CD4-positive, alpha-beta memory T cell (primary cell): ENCODE results near the gene CENPW. TPM values are rescaled to one million over a fixed set of nuclear protein-coding genes. Genes with fewer than 3 reads are reported as not detected.
A peak's percentile ranks its signal among the peaks of the same experiment; 100 is the strongest.

Source experiments
- CTCF ChIA-PET: fragments of 350-600 bp; sonication (Branson Sonifier 250); formaldehyde crosslinking; loops from one replicate; lab custom pipeline; 2021; ENCODE audit warnings: inconsistent platforms; ENCODE audit not compliant: partially characterized antibody; lab: Charles Lee
- POLR2A ChIA-PET: fragments of 350-600 bp; sonication (Branson Sonifier 250); formaldehyde crosslinking; loops from one replicate; lab custom pipeline; 2021; ENCODE audit not compliant: partially characterized antibody; lab: Charles Lee
- DNase-seq, 5 donors: peaks; one replicate each; pipeline versions ENCODE4 v3.0.0 to v3.0.0-alpha.2; 2020 to 2022; ENCODE audit warnings: mixed read lengths in 1 of 5
- H3K27ac ChIP-seq: one replicate; pipeline ENCODE4 v1.7.0; 2013; ENCODE audit warnings: low read depth, low read length
- H3K27me3 ChIP-seq: 2 replicates; pipeline ENCODE4 v1.7.0; 2013; ENCODE audit warnings: mild to moderate bottlenecking, low read length, moderate library complexity; ENCODE audit not compliant: insufficient read depth
- H3K36me3 ChIP-seq: 2 replicates; pipeline ENCODE4 v1.7.0; 2013; ENCODE audit warnings: mild to moderate bottlenecking, low read length, moderate library complexity; ENCODE audit not compliant: insufficient read depth
- H3K4me1 ChIP-seq: 2 replicates; pipeline ENCODE4 v1.7.0; 2013; ENCODE audit warnings: mild to moderate bottlenecking, low read length, moderate library complexity; ENCODE audit not compliant: insufficient read depth
- H3K4me3 ChIP-seq, 2 donors: one replicate each; pipeline ENCODE4 v1.7.0; 2013; ENCODE audit warnings: low read length in 2 of 2, mild to moderate bottlenecking in 1 of 2
- H3K9me3 ChIP-seq, 2 donors: one replicate each; pipeline ENCODE4 v1.7.0; 2013; ENCODE audit warnings: low read length in 2 of 2, control low read depth in 1 of 2; ENCODE audit not compliant: control insufficient read depth in 1 of 2
- H3K27ac Mint-ChIP-seq, 7 donors: one replicate each; pipeline ENCODE4 v1.8.0; 2020 to 2021; ENCODE audit warnings: mixed read lengths in 7 of 7, mild to moderate bottlenecking in 6 of 7, inconsistent platforms in 3 of 7, moderate library complexity in 3 of 7
- H3K27me3 Mint-ChIP-seq, 2 donors: one replicate each; pipeline ENCODE4 v1.8.0; 2020 to 2021; ENCODE audit warnings: mixed read lengths in 2 of 2
- H3K36me3 Mint-ChIP-seq, 2 donors: one replicate each; pipeline ENCODE4 v1.8.0; 2020 to 2021; ENCODE audit warnings: mixed read lengths in 2 of 2, inconsistent platforms in 1 of 2, mild to moderate bottlenecking in 1 of 2
- H3K4me1 Mint-ChIP-seq, 4 donors: one replicate each; pipeline ENCODE4 v1.8.0; 2020 to 2021; ENCODE audit warnings: mixed read lengths in 4 of 4, mild to moderate bottlenecking in 1 of 4
- H3K4me3 Mint-ChIP-seq, 8 donors: one replicate each; pipeline ENCODE4 v1.8.0; 2020 to 2021; ENCODE audit warnings: mixed read lengths in 8 of 8, mild to moderate bottlenecking in 7 of 8, moderate library complexity in 6 of 8, inconsistent platforms in 3 of 8
- H3K9me3 Mint-ChIP-seq, 8 donors: one replicate each; pipeline ENCODE4 v1.8.0; 2020 to 2021; ENCODE audit warnings: mixed read lengths in 8 of 8, mild to moderate bottlenecking in 5 of 8, inconsistent platforms in 3 of 8, moderate library complexity in 1 of 8
- intact Hi-C: fragments of 100-400 bp; cut with micrococcal nuclease; formaldehyde crosslinking; loops from one replicate; pipeline ENCODE4 v1.15.1; 2023
- polyA plus RNA-seq, 2 donors: library from polyadenylated mRNA; unstranded; fragments of 300-500 nt; fragmentation: Illumina TruSeq; gene quantifications; one replicate each; pipeline ENCODE4 v1.2.3, GENCODE V29; 2021
- total RNA-seq, 2 experiments: library from RNA; stranded (reverse); gene quantifications; one replicate each; pipeline ENCODE4 v1.2.3, GENCODE V29; 2021

CENPW gene
- total and polyA plus RNA-seq, 4 experiments from 2014 or later, result 1.4 to 2.9 (median 1.6) TPM

GRCh38 chr6:126344181-126344580 is 4.3 kb downstream of the CENPW start:
- H3K27ac Mint-ChIP-seq, result no peak overlapping the region
- no peaks in the 10 kb centered on the region for H3K27me3 Mint-ChIP-seq
- H3K4me3 Mint-ChIP-seq, result no peak overlapping the region
- H3K4me1 Mint-ChIP-seq, result peaks cover 0 to 11% (median 3%) of the 10 kb centered on the region in 4 donors
- H3K9me3 Mint-ChIP-seq, result no peaks in the 10 kb centered on the region
- Histone ChIP-seq H3K36me3 (no peaks in the 10 kb centered on the region), H3K9me3 (no peaks in the 10 kb centered on the region), H3K27me3 (no peaks in the 10 kb centered on the region), H3K4me1 (peaks cover 9% of the 10 kb centered on the region), H3K4me3 (no peak overlapping the region), H3K27ac (no peak overlapping the region)
- ChIA-PET CTCF (no interaction called here), POLR2A (no interaction called here)
- no peak for DNase-seq
- intact Hi-C loops, result no loop called here
- H3K36me3 Mint-ChIP-seq, result peaks cover 0 to 3% of the 10 kb centered on the region in 2 donors

- H3K4me3 ChIP-seq, result no peak overlapping the region
- intact Hi-C loops, result no loop called here
- H3K27ac ChIP-seq, result no peak overlapping the region
- Mint-ChIP-seq H3K27me3 (no peaks in the 10 kb centered on the region), H3K9me3 (peaks cover 0 to 8% (median 3%) of the 10 kb centered on the region in 8 donors), H3K4me1 (no peaks in the 10 kb centered on the region), H3K27ac (peak overlapping the region in 1 of 7 donors; percentile 5), H3K4me3 (no peak overlapping the region), H3K36me3 (no peaks in the 10 kb centered on the region)
- H3K27me3 ChIP-seq, result no peaks in the 10 kb centered on the region
- no peaks in the 10 kb centered on the region for H3K9me3 ChIP-seq
- no peaks in the 10 kb centered on the region for H3K36me3 ChIP-seq
- CTCF ChIA-PET, result interaction anchor here (1.0 kb wide), 1 partner anchor 10 kb away, joined by 4 read pairs; no protein-coding TSS in a partner anchor
- POLR2A ChIA-PET, result no interaction called here
- DNase-seq, result no peak
- H3K4me1 ChIP-seq, result no peaks in the 10 kb centered on the region
Observed at GRCh38 chr6:126351960-126352359, 12.0 kb downstream of the CENPW start.

GRCh38 chr6:126352514-126352913 is 12.6 kb downstream of the CENPW start:
- intact Hi-C loops, result no loop called here
- Histone ChIP-seq H3K36me3 (no peaks in the 10 kb centered on the region), H3K27me3 (no peaks in the 10 kb centered on the region), H3K4me1 (no peaks in the 10 kb centered on the region), H3K9me3 (no peaks in the 10 kb centered on the region), H3K27ac (no peak overlapping the region), H3K4me3 (no peak overlapping the region)
- Mint-ChIP-seq H3K4me1 (no peaks in the 10 kb centered on the region), H3K36me3 (no peaks in the 10 kb centered on the region), H3K27ac (no peak overlapping the region), H3K27me3 (no peaks in the 10 kb centered on the region), H3K4me3 (no peak overlapping the region), H3K9me3 (peaks cover 2 to 12% (median 4%) of the 10 kb centered on the region in 8 donors)
- DNase-seq, result no peak
- POLR2A ChIA-PET, result no interaction called here
- CTCF ChIA-PET, result no interaction called here

- intact Hi-C loops, result no loop called here
- ChIA-PET POLR2A (no interaction called here), CTCF (no interaction called here)
- no peak for DNase-seq
- Mint-ChIP-seq H3K36me3 (peaks cover 7 to 26% of the 10 kb centered on the region in 2 donors), H3K27me3 (no peaks in the 10 kb centered on the region), H3K9me3 (peaks cover 4 to 49% (median 38%) of the 10 kb centered on the region in 8 donors), H3K4me3 (no peak overlapping the region), H3K4me1 (no peaks in the 10 kb centered on the region), H3K27ac (no peak overlapping the region)
- H3K27me3 ChIP-seq, result no peaks in the 10 kb centered on the region
- H3K4me1 ChIP-seq, result no peaks in the 10 kb centered on the region
- H3K36me3 ChIP-seq, result no peaks in the 10 kb centered on the region
- no peak overlapping the region for H3K27ac ChIP-seq
- H3K9me3 ChIP-seq, result no peaks in the 10 kb centered on the region
- no peak overlapping the region for H3K4me3 ChIP-seq
Observed at GRCh38 chr6:126356526-126356925, 16.6 kb downstream of the CENPW start.

DNA sequence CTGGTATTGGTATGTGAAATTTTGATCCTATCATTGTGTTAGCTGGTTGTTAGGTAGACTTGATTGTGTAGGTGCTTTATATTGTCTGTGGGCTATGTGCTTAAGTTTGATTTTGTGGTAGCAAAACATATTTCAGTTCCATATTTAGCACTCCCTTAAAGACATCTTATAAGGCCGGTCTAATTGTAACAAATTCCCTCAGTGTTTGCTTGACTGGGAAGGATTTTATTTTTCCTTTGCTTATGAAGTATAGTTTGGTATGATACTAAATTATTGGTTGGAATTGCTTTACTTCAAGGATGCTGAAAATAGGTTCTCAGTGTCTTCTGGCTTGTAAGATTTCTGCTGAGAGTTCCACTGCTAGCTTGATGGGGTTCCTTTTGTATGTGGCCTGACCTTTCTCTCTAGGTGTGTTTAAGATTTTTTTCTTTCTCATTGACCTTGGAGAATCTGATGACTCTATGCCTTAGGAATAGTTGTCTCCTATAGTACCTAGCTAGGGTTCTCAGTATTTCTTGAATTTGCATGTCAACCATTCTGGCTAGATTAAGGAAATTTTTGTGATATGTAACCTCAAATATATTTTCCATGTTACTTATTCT is 20.1 kb downstream of the CENPW start:
- H3K9me3 Mint-ChIP-seq, result peaks cover 7 to 52% (median 43%) of the 10 kb centered on the region in 8 donors

DNA sequence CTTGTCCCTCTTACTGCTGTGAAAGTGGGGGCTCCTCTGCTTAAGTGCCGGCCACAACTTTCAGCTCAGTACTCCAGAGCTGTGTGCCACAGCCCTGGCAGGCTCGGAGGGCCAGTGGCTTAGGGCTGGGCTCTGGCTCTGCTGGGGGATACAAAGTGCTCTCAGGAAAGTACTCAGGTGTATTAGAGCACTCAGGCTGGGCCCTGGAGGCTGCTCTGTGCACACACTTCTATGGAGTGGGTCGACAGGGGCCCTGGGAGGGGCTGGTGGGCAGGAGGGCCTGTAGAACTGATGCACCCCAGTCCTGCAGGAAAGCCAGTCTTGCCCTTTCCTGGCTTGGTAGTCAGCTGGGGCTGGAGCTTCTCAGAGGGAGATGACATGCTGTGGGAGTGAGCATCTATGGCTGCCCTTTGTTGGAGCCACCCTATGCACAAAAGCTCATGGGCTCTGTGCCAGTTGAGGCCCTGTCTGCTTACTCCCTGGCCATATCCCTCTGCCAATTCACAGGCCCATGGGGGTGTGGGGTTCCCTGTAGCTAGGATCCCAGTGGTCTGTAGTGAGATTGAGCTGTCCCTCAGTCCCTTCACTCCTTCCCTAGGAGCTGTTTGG is 22.0 kb downstream of the CENPW start:
- no peak for DNase-seq
- no peak overlapping the region for H3K27ac ChIP-seq
- no peaks in the 10 kb centered on the region for H3K4me1 Mint-ChIP-seq
- H3K9me3 Mint-ChIP-seq, result peaks cover 7 to 48% (median 37%) of the 10 kb centered on the region in 8 donors
- intact Hi-C loops, result no loop called here
- ChIA-PET POLR2A (interaction anchor here (0.5 kb wide), 1 partner anchor 19 kb away, joined by 3 read pairs; no protein-coding TSS in a partner anchor), CTCF (no interaction called here)
- no peak overlapping the region for H3K27ac Mint-ChIP-seq
- H3K27me3 ChIP-seq, result no peaks in the 10 kb centered on the region
- no peaks in the 10 kb centered on the region for H3K4me1 ChIP-seq
- H3K36me3 ChIP-seq, result no peaks in the 10 kb centered on the region
- H3K4me3 ChIP-seq, result no peak overlapping the region
- H3K27me3 Mint-ChIP-seq, result peaks cover 0 to 1% of the 10 kb centered on the region in 2 donors
- H3K36me3 Mint-ChIP-seq, result peaks cover 7 to 26% of the 10 kb centered on the region in 2 donors
- no peak overlapping the region for H3K4me3 Mint-ChIP-seq
- H3K9me3 ChIP-seq, result no peaks in the 10 kb centered on the region

More for the DNA sequence above, 20.1 kb downstream of the CENPW start:
- POLR2A ChIA-PET, result no interaction called here
- no peak overlapping the region for H3K27ac Mint-ChIP-seq
- Histone ChIP-seq H3K27ac (no peak overlapping the region), H3K4me3 (no peak overlapping the region), H3K4me1 (no peaks in the 10 kb centered on the region), H3K27me3 (no peaks in the 10 kb centered on the region), H3K36me3 (no peaks in the 10 kb centered on the region), H3K9me3 (no peaks in the 10 kb centered on the region)
- intact Hi-C loops, result no loop called here
- CTCF ChIA-PET, result no interaction called here
- DNase-seq, result no peak
- no peak overlapping the region for H3K4me3 Mint-ChIP-seq
- no peaks in the 10 kb centered on the region for H3K4me1 Mint-ChIP-seq
- H3K27me3 Mint-ChIP-seq, result peaks cover 0 to 1% of the 10 kb centered on the region in 2 donors
- peaks cover 7 to 26% of the 10 kb centered on the region in 2 donors for H3K36me3 Mint-ChIP-seq

DNA sequence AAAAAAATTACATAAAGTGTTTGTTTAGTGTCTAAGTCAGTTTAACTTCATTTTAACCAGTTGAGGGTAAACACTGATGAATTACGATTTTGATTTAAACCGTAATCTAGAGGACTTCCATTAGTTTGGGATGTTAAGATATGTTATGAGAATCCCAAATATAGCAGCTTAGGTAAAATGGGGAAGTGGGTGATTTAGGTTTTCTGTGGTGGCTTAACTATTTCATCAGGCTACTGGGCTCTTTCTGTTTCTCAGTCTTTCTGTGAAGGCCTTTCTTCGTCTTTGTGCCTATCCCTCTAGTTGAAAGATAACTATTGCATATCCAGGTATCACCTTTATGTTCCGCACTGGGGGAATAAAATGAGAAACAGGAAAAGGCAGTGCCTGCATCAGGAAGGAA is 27.9 kb downstream of the CENPW start:
- H3K36me3 ChIP-seq, result no peaks in the 10 kb centered on the region
- Mint-ChIP-seq H3K4me3 (no peak overlapping the region), H3K9me3 (peaks cover 0 to 3% (median 0%) of the 10 kb centered on the region in 8 donors), H3K36me3 (no peaks in the 10 kb centered on the region), H3K27me3 (no peaks in the 10 kb centered on the region), H3K27ac (no peak overlapping the region), H3K4me1 (no peaks in the 10 kb centered on the region)
- CTCF ChIA-PET, result no interaction called here
- DNase-seq, result no peak
- no peaks in the 10 kb centered on the region for H3K9me3 ChIP-seq
- POLR2A ChIA-PET, result no interaction called here
- H3K4me3 ChIP-seq, result no peak overlapping the region
- no peaks in the 10 kb centered on the region for H3K4me1 ChIP-seq
- no peak overlapping the region for H3K27ac ChIP-seq
- intact Hi-C loops, result no loop called here
- no peaks in the 10 kb centered on the region for H3K27me3 ChIP-seq
